Measurements from ENCODE around the gene ZNF770.

DNA sequence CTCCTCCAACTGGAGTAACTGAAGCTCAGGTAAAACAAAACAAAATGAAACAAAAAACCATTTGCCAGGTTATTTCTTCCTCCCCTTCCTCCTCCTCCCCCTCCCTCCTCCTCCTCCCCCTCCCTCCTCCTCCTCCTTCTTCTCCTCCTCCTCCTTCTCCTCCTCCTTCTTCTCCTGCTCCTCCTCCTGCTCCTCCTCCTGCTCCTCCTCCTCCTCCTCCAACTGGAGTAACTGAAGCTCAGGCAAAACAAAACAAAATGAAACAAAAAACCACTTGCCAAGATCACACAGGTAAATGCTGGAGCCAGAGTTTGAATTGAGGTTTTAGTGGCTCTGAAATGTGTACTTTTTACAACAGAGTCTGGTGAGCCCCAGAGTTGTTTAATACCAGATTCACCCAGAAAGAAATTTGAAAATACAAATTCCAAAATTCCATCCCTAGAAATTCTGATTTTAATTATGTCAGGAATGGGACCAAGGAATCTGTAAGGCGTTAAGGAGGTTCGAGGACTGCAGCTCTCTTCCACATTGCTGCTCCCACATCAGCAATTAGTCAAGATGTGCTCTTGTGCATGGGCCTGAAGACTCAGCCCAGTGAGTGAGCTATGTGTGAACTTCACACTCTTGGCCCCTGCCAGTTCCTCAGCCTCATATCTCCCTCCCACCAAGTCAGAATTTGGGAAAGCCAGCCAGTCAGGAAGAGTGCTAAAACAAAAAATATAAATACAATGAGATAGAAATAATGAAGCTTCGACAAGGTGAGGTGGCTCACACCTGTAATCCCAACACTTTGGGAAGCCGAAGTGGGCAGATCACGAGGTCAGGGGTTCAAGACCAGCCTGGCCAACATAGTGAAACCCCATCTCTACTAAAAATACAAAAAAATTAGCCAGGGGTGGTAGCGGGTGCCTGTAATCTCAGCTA, 31.6 kb upstream of the ZNF770 start:
- TF ChIP-seq POLR2AphosphoS5 (IDR thresholded peaks at IDR 0.05; ENCODE audit: insufficient read depth, low read depth, low read length), result no peak
- TF ChIP-seq, protein P1, sequence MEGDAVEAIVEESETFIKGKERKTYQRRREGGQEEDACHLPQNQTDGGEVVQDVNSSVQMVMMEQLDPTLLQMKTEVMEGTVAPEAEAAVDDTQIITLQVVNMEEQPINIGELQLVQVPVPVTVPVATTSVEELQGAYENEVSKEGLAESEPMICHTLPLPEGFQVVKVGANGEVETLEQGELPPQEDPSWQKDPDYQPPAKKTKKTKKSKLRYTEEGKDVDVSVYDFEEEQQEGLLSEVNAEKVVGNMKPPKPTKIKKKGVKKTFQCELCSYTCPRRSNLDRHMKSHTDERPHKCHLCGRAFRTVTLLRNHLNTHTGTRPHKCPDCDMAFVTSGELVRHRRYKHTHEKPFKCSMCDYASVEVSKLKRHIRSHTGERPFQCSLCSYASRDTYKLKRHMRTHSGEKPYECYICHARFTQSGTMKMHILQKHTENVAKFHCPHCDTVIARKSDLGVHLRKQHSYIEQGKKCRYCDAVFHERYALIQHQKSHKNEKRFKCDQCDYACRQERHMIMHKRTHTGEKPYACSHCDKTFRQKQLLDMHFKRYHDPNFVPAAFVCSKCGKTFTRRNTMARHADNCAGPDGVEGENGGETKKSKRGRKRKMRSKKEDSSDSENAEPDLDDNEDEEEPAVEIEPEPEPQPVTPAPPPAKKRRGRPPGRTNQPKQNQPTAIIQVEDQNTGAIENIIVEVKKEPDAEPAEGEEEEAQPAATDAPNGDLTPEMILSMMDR (IDR thresholded peaks at IDR 0.05; ENCODE audit: extremely low read depth in 1 of 2, insufficient read depth in 1 of 2, low read depth in 1 of 2, low read length in 2 of 2), result no peak
- TF ChIP-seq FOS (IDR thresholded peaks at IDR 0.05; ENCODE audit: borderline replicate concordance, insufficient read depth, low read length), result no peak
- TF ChIP-seq POLR2A (IDR thresholded peaks at IDR 0.05; ENCODE audit: low read depth, low read length), result no peak
- TF ChIP-seq, protein P2, sequence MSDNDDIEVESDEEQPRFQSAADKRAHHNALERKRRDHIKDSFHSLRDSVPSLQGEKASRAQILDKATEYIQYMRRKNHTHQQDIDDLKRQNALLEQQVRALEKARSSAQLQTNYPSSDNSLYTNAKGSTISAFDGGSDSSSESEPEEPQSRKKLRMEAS (IDR thresholded peaks at IDR 0.05; ENCODE audit: insufficient read depth, insufficient read length), result no peak
- TF ChIP-seq MYC (IDR thresholded peaks at IDR 0.05; ENCODE audit: low read depth, low read length), result no peak
- no peak for TF ChIP-seq EZH2 (IDR thresholded peaks at IDR 0.05; ENCODE audit: borderline replicate concordance, low read depth, low read length, severe bottlenecking)
